IMR-90 (cell line): Measurements from ENCODE around the gene PRKRIP1. TPM values are rescaled to one million over a fixed set of nuclear protein-coding genes. Genes with fewer than 3 reads are reported as not detected.

Experiments
- ATAC-seq: fragments of 200-7000 bp; cut with Tn5 transposase; 2 replicates; pipeline ENCODE4 v1.9.1; 2020; ENCODE audit warnings: low read depth, mild to moderate bottlenecking, moderate library complexity
- BruUV-seq: library from RNA; stranded (reverse); fragments of 400-500 nt; replicated peaks from 2 replicates; lab custom pipeline; 2021; lab: Mats Ljungman, UMichigan
- CTCF ChIA-PET: fragments of 300-600 bp; formaldehyde crosslinking; extraction: SDS; loops from one replicate; lab custom pipeline; 2021; ENCODE audit warnings: antibody characterized with exemption; lab: Yijun Ruan, JAX
- POLR2A ChIA-PET: fragments of 300-600 bp; sonication (Branson Sonifier 250); formaldehyde crosslinking; loops from one replicate; lab custom pipeline; 2022; ENCODE audit warnings: antibody characterized with exemption; ENCODE audit not compliant: unreplicated experiment; lab: Charles Lee
- DNase-seq: peaks from one replicate; pipeline ENCODE4 v3.0.0; 2013
- H2AFZ ChIP-seq: replicated peaks from 2 replicates; pipeline ENCODE3; 2013; ENCODE audit warnings: low read length, mild to moderate bottlenecking; ENCODE audit not compliant: poor library complexity
- H2AK5ac ChIP-seq: 2 replicates; pipeline ENCODE4 v1.6.1; 2013; ENCODE audit warnings: low read depth, low read length, inconsistent platforms
- H2AK9ac ChIP-seq: replicated peaks from 2 replicates; pipeline ENCODE3; 2013; ENCODE audit warnings: mild to moderate bottlenecking, low read depth, low read length, moderate library complexity; ENCODE audit not compliant: poor library complexity
- H2BK120ac ChIP-seq: 2 replicates; pipeline ENCODE4 v1.6.1; 2013; ENCODE audit warnings: low read depth, low read length, inconsistent platforms
- H2BK15ac ChIP-seq: 3 replicates; pipeline ENCODE4 v1.6.1; 2013; ENCODE audit warnings: low read depth, low read length, inconsistent platforms
- H2BK20ac ChIP-seq: 2 replicates; pipeline ENCODE4 v1.6.1; 2013; ENCODE audit warnings: low read depth, mild to moderate bottlenecking, inconsistent platforms, low read length, moderate library complexity
- H2BK5ac ChIP-seq: 2 replicates; pipeline ENCODE4 v1.6.1; 2013; ENCODE audit warnings: mild to moderate bottlenecking, low read depth, low read length, inconsistent platforms; ENCODE audit not compliant: poor library complexity, severe bottlenecking
- H3K14ac ChIP-seq: replicated peaks from 2 replicates; pipeline ENCODE4 v1.6.1; 2013; ENCODE audit warnings: low read depth, low read length, inconsistent platforms
- H3K18ac ChIP-seq: 2 replicates; pipeline ENCODE4 v1.6.1; 2013; ENCODE audit warnings: low read depth, low read length, control low read depth
- H3K23ac ChIP-seq: 2 replicates; pipeline ENCODE4 v1.6.1; 2013; ENCODE audit warnings: low read depth, low read length, inconsistent platforms
- H3K27ac ChIP-seq: 2 replicates; pipeline ENCODE4 v1.5.1; 2013; ENCODE audit warnings: mild to moderate bottlenecking, control low read depth, low read length; ENCODE audit not compliant: insufficient read depth
- H3K27me3 ChIP-seq: 2 replicates; pipeline ENCODE4 v1.6.1; 2013; ENCODE audit warnings: low read length; ENCODE audit not compliant: control insufficient read depth, insufficient read depth
- H3K36me3 ChIP-seq: 2 replicates; pipeline ENCODE4 v1.6.1; 2013; ENCODE audit warnings: low read length, mixed read lengths; ENCODE audit not compliant: control insufficient read depth, insufficient read depth
- H3K4ac ChIP-seq: 2 replicates; pipeline ENCODE4 v1.6.1; 2013; ENCODE audit warnings: low read depth, low read length, inconsistent platforms
- H3K4me1 ChIP-seq: 2 replicates; pipeline ENCODE4 v1.6.1; 2013; ENCODE audit warnings: low read length, mixed read lengths; ENCODE audit not compliant: control insufficient read depth, insufficient read depth
- H3K4me2 ChIP-seq: 2 replicates; pipeline ENCODE4 v1.6.1; 2013; ENCODE audit warnings: low read depth, mild to moderate bottlenecking, control low read depth, low read length, moderate library complexity
- H3K4me3 ChIP-seq: 2 replicates; pipeline ENCODE4 v1.5.1; 2013; ENCODE audit warnings: low read depth, mild to moderate bottlenecking, control low read depth, low read length, moderate library complexity; ENCODE audit not compliant: insufficient read depth
- H3K56ac ChIP-seq: 2 replicates; pipeline ENCODE4 v1.6.1; 2013; ENCODE audit warnings: low read length, inconsistent platforms; ENCODE audit not compliant: insufficient read depth; ENCODE audit errors: extremely low read depth
- H3K79me1 ChIP-seq, 2 experiments: 2 replicates each; pipeline ENCODE4 v1.6.1; 2013; ENCODE audit warnings: low read length in 2 of 2, inconsistent platforms in 1 of 2, low read depth in 1 of 2
- H3K9ac ChIP-seq: 2 replicates; pipeline ENCODE4 v1.6.1; 2013; ENCODE audit warnings: low read depth, low read length, control low read depth
- H3K9me1 ChIP-seq: 2 replicates; pipeline ENCODE4 v1.6.1; 2013; ENCODE audit warnings: low read length, inconsistent platforms; ENCODE audit not compliant: insufficient read depth
- H3K9me3 ChIP-seq: 2 replicates; pipeline ENCODE4 v1.6.1; 2013; ENCODE audit warnings: low read length; ENCODE audit not compliant: control insufficient read depth, insufficient read depth
- H4K20me1 ChIP-seq: 2 replicates; pipeline ENCODE4 v1.6.1; 2013; ENCODE audit warnings: low read length, inconsistent platforms; ENCODE audit not compliant: insufficient read depth
- H4K5ac ChIP-seq: 2 replicates; pipeline ENCODE4 v1.6.1; 2013; ENCODE audit warnings: mild to moderate bottlenecking, low read depth, low read length, control low read depth
- H4K8ac ChIP-seq, 2 experiments: 2 replicates each; pipeline ENCODE4 v1.6.1; 2013; ENCODE audit warnings: low read depth in 2 of 2, low read length in 2 of 2, control low read depth in 1 of 2, inconsistent platforms in 1 of 2
- H4K91ac ChIP-seq: 2 replicates; pipeline ENCODE4 v1.6.1; 2013; ENCODE audit warnings: low read depth, low read length, inconsistent platforms; ENCODE audit not compliant: insufficient read depth
- BHLHE40 ChIP-seq: fragments of 150-350 bp; IDR thresholded peaks from 2 replicates; pipeline ENCODE4 v1.6.1; 2016; ENCODE audit warnings: mild to moderate bottlenecking, low read depth, low read length
- CEBPB ChIP-seq: IDR thresholded peaks from 2 replicates; pipeline ENCODE4 v1.6.1; 2012; ENCODE audit warnings: low read depth, low read length, improper control_type of control experiment
- MXI1 ChIP-seq: IDR thresholded peaks from 2 replicates; pipeline ENCODE4 v1.6.1; 2012; ENCODE audit warnings: low read depth, mild to moderate bottlenecking, low read length, moderate library complexity, borderline replicate concordance
- POLR2A ChIP-seq: IDR thresholded peaks from 2 replicates; pipeline ENCODE4 v1.6.1; 2012; ENCODE audit warnings: mild to moderate bottlenecking, low read depth, low read length
- RAD21 ChIP-seq: IDR thresholded peaks from 2 replicates; pipeline ENCODE4 v1.6.1; 2012; ENCODE audit warnings: low read length, improper control_type of control experiment
- SMC3 ChIP-seq: fragments of 150-350 bp; IDR thresholded peaks from 2 replicates; pipeline ENCODE4 v1.6.1; 2016; ENCODE audit warnings: low read depth, mild to moderate bottlenecking, antibody characterized with exemption, low read length, moderate library complexity
- WGBS, 2 experiments: methylation state at CpG; one replicate each; pipeline versions ENCODE4 v1.1.5 to v1.1.7; 2013; ENCODE audit warnings: missing lambda C conversion rate in 2 of 2; ENCODE audit not compliant: insufficient read length in 1 of 2; ENCODE audit errors: extremely low coverage in 2 of 2; 5-methylcytosine and 5-hydroxymethylcytosine counted together
- dilution Hi-C: fragments of 300-500 bp; cut with HindIII; formaldehyde crosslinking; loops from one replicate; pipeline ENCODE4 v1.14.3; 2018; ENCODE audit warnings: low sequenced_read_pairs; ENCODE audit not compliant: unreplicated experiment
- in situ Hi-C: fragments of 300-500 bp; cut with MboI; formaldehyde crosslinking; loops from 3 replicates; pipeline ENCODE4 v1.14.3; 2019; ENCODE audit warnings: low sequenced_read_pairs, inconsistent platforms, mixed read lengths
- intact Hi-C: fragments of 100-400 bp; cut with micrococcal nuclease; formaldehyde crosslinking; loops from 2 replicates; pipeline ENCODE4 v1.10.0; 2022
- polyA plus RNA-seq, 3 experiments: library from polyadenylated mRNA; depleted of rRNA; stranded (reverse); fragments of >200 nt; gene quantifications; 2 replicates each; pipeline ENCODE4 v1.2.3, GENCODE V29; 2012; ENCODE audit warnings: low replicate concordance in 1 of 3
- total RNA-seq: library from RNA; depleted of rRNA; stranded (reverse); fragments of >200 nt; gene quantifications from 2 replicates; pipeline ENCODE4 v1.2.3, GENCODE V29; 2012
- TF ChIP-seq, protein P1 (sequence below): conservative IDR thresholded peaks from 2 replicates; pipeline ENCODE4 v1.5.1; 2012; ENCODE audit warnings: mild to moderate bottlenecking, low read depth, low read length, improper control_type of control experiment
- TF ChIP-seq, protein P2 (sequence below): fragments of 150-350 bp; IDR thresholded peaks from 2 replicates; pipeline ENCODE4 v1.6.1; 2016; ENCODE audit warnings: low read depth, mild to moderate bottlenecking, low read length, moderate library complexity, borderline replicate concordance

PRKRIP1 gene
- total and polyA plus RNA-seq, 2 of the 4 experiments (the other 2 are of a cell fraction), result 6.5 to 21.6 TPM

DNA sequence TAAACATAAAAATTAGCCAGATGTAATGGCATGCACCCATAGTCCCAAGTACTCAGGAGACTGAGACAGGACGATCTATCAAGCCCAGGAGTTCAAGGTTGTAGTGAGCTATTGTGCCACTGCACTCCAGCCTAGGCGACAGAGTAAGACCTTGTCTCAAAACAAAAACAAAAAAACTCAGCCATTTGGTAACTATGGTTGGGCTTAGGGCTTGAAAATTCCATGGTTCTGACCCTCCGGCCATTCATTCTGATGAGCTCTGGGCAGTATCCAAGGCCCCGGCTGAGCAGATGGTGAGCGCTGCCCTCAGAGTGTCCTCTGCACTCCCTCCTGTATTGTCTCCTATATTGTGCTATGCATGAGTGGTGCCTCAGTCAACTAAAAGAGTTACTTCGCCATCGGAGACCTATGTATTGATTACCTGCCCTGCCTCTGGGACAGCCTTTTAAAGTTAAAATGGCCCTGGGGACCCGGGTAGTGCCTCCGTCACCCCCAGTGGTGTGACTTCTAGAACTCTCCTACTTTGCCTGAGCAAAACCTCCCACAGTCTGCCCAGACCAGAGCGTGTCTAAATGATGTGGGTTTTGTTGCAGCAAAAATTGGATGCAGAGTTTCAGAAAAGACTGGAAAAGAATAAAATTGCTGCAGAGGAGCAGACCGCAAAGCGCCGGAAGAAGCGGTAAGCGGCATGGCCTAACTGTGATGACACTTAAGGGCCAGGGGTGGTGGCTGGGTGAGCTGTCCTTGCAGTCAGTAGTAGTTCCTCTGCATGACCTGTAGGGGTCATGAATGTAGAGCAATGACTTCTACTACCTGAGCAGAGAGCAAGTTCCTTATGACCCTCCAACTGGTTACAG, 8.1 kb downstream of the PRKRIP1 start:
- ATAC-seq, result peak; percentile 97
- H3K27me3 ChIP-seq, result no peaks in the 10 kb centered on the region

More for the DNA sequence above, 8.1 kb downstream of the PRKRIP1 start:
- no peak overlapping the region for H4K8ac ChIP-seq
- H3K9ac ChIP-seq, result no peak overlapping the region
- H3K4me1 ChIP-seq, result no peaks in the 10 kb centered on the region
- POLR2A ChIA-PET, result no interaction called here
- H3K9me1 ChIP-seq, result no peaks in the 10 kb centered on the region
- CTCF ChIA-PET, result interaction anchor here (0.5 to 1.4 kb wide), 3 partner anchors 8 to 718 kb away, joined by 3 to 5 read pairs (median 3); partner anchors contain the start of gene PRKRIP1
- intact Hi-C loops, result no loop called here
- H3K9me3 ChIP-seq, result no peaks in the 10 kb centered on the region
- H2AK9ac ChIP-seq, result no peak overlapping the region
- peaks cover 17 to 23% of the 10 kb centered on the region in 2 experiments for H3K79me1 ChIP-seq
- no peak overlapping the region for H2AFZ ChIP-seq
- peaks cover 58% of the 10 kb centered on the region for H3K36me3 ChIP-seq
- no peak overlapping the region for H4K5ac ChIP-seq
- TF ChIP-seq SMC3 (0 out of 2 replicates have a peak, but pooled peaks have one; percentile 20), POLR2A (no peak), MXI1 (no peak), BHLHE40 (no peak), RAD21 (peak; percentile 42), CEBPB (no peak)
- TF ChIP-seq, protein P1, sequence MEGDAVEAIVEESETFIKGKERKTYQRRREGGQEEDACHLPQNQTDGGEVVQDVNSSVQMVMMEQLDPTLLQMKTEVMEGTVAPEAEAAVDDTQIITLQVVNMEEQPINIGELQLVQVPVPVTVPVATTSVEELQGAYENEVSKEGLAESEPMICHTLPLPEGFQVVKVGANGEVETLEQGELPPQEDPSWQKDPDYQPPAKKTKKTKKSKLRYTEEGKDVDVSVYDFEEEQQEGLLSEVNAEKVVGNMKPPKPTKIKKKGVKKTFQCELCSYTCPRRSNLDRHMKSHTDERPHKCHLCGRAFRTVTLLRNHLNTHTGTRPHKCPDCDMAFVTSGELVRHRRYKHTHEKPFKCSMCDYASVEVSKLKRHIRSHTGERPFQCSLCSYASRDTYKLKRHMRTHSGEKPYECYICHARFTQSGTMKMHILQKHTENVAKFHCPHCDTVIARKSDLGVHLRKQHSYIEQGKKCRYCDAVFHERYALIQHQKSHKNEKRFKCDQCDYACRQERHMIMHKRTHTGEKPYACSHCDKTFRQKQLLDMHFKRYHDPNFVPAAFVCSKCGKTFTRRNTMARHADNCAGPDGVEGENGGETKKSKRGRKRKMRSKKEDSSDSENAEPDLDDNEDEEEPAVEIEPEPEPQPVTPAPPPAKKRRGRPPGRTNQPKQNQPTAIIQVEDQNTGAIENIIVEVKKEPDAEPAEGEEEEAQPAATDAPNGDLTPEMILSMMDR, result peak; percentile 50
- TF ChIP-seq, protein P2, sequence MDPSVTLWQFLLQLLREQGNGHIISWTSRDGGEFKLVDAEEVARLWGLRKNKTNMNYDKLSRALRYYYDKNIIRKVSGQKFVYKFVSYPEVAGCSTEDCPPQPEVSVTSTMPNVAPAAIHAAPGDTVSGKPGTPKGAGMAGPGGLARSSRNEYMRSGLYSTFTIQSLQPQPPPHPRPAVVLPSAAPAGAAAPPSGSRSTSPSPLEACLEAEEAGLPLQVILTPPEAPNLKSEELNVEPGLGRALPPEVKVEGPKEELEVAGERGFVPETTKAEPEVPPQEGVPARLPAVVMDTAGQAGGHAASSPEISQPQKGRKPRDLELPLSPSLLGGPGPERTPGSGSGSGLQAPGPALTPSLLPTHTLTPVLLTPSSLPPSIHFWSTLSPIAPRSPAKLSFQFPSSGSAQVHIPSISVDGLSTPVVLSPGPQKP, result no peak
- dilution Hi-C loops, result no loop called here
- H3K23ac ChIP-seq, result no peak overlapping the region
- no peak overlapping the region for H2BK5ac ChIP-seq
- no peak overlapping the region for H3K56ac ChIP-seq
- WGBS, 2 experiments, result 97% methylated on average over 5 of the region's 15 CpGs; no CpG with 5 or more reads in 1 of the 2 experiments
- H3K4me3 ChIP-seq, result no peak overlapping the region
- H3K14ac ChIP-seq, result no peak overlapping the region
- in situ Hi-C loops, result no loop called here
- H2AK5ac ChIP-seq, result no peak overlapping the region
- BruUV-seq, result no TSS peak
- no peak overlapping the region for H3K4ac ChIP-seq
- no peak overlapping the region for H3K27ac ChIP-seq
- no peak overlapping the region for H4K91ac ChIP-seq
- H2BK15ac ChIP-seq, result no peak overlapping the region
- H2BK120ac ChIP-seq, result no peak overlapping the region
- H2BK20ac ChIP-seq, result no peak overlapping the region
- no peak overlapping the region for H3K18ac ChIP-seq
- H3K4me2 ChIP-seq, result no peak overlapping the region
- H4K20me1 ChIP-seq, result no peaks in the 10 kb centered on the region
- peak; percentile 47 for DNase-seq
